HG03064 (cell line): ENCODE data around the gene RHCG.

Source experiments
- ATAC-seq: cut with Tn5 transposase; IDR thresholded peaks from one replicate; pipeline ENCODE4 v1.9.1; 2021; ENCODE audit warnings: low read depth; ENCODE audit not compliant: unreplicated experiment

The RHCG gene

GRCh38 chr15:89448825-89449224 is 47.6 kb downstream of the RHCG start:
- no peak for ATAC-seq

DNA sequence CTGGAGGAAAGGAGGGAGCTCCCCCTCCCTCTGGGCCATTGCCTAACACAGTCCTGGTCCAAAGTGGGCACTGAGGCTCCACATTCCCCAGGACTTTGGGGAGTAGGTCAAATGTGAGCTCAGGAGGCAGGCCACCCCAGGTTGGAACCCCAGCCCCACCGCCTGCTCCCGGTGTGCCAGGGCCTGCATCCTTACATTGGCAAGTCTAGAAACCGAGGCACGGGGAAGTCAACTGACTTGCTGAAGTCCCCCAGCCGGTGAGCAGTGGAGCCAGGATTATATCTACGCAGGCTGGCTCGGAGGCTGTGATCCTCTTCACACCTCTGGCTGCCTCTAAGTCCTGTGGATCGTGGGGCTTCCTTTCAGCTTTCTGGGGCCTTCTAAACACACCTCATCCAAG is 48.7 kb downstream of the RHCG start:
- ATAC-seq: no peak

GRCh38 chr15:89446255-89446891 is 50.0 kb downstream of the RHCG start:
- ATAC-seq: no peak

GRCh38 chr15:89445518-89445917 is 50.9 kb downstream of the RHCG start:
- ATAC-seq: no peak

GRCh38 chr15:89444241-89445225 is 51.9 kb downstream of the RHCG start:
- ATAC-seq: no peak

DNA sequence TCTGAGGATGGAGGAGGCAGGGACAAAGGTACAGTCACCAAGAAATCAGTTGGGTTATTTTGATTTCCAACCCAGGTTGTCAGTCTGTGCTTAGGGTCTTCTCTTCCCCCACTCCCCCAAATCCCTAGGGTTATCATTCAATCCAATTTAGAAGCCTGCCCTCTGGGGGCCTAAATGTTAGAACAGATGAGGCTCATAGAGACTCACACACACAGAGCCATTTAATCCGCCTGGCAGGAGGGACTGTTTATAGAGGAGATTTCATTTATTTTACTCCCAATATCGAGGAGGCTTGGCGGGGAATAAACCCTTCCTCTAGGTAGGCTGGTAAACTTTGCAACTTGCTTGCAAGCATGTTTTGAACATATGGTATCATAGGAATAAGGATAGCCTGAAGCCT is 52.8 kb downstream of the RHCG start:
- ATAC-seq: no peak

- no peak for ATAC-seq
Observed at GRCh38 chr15:89442671-89443307, 53.6 kb downstream of the RHCG start.

DNA sequence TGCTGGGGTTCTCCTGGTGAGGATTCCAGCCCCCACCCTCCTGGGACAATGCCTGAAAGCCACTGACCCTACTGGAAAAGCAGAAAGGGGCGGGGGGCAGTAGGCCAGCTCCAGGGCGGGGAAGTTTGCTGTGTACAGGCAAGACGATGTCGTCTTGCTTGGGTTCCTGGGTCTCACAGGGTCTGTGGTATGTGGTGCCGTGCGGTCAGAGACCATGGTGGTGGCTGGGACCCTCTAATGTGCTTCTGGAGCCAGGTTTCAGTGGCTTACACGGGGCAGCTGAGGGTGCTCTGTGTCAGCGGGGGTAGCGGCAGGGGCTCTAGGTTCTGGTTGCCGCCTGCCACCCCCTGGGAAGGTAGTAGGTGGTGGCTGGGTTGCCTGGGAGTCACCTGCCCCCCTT is 54.2 kb downstream of the RHCG start:
- no peak for ATAC-seq

DNA sequence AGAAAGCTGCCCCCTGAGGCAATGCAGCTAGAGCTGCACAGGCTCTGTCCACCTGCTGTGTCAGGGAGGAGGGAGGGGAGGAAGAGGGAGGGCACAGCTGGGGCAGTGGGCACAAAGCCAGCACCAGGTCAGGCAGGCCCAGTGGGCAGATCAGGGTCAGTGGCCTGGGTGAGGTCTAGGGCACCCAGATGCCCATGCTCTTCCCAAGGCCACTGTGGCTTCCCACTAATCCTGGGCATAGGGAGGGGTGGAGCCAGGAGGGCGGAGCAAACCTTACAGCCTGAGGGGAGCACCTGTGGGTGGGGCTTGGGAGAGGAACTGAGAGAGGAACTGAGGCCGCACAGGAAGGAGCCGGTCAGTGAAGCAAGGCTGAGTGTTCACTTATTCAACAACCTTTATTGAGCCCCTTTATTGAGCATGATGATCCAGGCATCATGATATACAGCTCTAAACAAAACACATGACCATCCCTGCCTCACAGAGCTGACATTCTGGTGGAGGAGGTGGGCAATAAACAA is 55.0 kb downstream of the RHCG start:
- ATAC-seq: peak; percentile 99

DNA sequence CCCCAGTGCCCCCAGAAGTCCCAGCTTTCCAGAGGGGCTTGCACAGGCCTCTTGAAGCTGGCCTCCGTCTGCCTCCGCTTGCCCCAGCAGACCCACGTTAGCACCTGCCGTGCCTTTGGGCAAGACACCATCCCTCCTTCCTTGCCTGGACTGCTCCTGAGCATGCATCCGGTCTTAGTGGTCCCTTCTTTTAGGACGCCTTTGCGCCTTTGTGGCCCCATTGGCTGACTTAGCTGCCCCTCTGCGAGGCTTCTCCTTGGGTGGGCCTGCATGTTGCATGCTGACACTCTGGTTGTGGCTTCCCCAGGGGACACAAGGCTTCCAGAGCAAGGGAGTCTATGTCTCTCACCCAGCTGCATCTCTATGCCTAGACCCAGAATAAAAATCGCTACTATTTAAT is 56.6 kb downstream of the RHCG start:
- no peak for ATAC-seq

DNA sequence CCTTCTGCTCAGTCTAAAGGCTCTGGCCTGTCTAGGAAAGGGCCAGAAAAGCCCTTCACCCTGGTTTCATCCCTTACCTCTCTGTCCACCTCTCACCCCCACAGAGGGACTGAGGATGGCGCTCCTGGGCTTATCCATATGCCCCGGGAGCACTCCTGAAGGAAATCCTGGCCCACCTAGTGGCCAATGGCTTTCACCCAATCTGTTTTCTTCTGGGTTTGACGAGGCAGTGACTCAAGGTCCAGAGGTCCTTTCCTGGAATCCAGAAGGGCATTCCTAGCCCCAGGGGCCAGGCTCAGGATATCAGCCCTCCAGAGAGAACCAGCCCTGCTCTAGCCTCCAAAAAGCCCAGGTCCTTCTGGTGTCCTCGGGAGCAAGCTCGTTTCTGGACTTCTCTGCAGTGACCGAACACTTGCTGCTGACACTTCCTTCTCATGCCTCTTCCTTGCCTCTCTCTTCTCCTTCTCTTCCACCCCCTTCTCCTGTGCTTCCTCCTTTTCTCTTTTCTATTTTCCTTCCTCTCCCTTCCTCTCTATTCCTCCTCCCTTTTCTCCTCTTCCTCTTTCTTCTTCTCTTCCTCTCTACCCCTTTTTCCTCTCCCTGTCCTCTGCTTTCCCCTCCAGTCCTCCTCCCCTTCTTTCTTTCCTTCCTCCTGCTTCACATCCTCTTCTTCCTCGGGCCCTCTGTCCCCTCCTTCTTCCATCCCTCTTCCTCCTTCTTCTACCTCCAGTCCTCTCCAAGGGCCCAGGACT is 59.6 kb downstream of the RHCG start:
- no peak for ATAC-seq

- no peak for ATAC-seq
Observed at GRCh38 chr15:89435362-89435761, 61.0 kb downstream of the RHCG start.

GRCh38 chr15:89433686-89434085 is 62.7 kb downstream of the RHCG start:
- no peak for ATAC-seq

DNA sequence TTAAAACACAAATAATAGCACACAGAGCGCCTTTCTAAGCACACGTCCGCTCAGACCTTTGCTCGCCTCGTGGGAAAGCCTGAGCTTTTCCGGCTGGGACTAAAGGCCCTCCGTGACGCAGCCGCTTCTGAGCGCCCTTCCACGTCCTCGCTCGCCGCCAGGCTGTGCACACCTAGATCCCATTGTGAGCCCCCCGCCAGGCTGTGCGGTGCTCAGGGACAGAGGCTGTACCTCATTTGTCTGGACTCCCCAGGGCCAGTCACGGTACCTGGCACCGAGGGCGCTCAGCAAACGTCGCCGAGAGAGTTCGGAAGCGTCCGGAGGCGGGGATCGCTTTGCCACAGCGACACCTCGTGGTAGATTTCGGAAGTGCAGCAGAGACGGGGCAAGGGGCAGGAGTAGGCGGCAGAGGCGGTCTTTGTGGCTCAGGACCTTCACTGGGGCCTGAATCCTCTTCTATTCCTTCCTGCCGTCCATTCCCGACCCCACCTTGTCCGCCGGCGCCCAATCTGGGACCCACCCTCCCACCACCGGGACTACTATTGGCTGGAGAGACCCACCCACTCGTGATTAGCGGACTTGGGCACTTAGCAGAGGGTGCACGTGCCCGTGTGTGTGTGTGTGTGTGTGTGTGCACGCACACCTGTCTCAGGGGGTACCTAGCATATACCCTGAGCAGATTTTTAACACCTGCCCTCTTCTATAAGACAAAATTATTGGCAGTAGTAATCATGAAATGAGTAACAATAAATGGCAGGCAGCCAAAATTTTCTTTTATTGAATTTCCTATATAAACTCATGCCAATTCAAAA is 65.6 kb downstream of the RHCG start:
- peak; percentile 93 for ATAC-seq

GRCh38 chr15:89429986-89430385 is 66.4 kb downstream of the RHCG start:
- ATAC-seq: no peak

DNA sequence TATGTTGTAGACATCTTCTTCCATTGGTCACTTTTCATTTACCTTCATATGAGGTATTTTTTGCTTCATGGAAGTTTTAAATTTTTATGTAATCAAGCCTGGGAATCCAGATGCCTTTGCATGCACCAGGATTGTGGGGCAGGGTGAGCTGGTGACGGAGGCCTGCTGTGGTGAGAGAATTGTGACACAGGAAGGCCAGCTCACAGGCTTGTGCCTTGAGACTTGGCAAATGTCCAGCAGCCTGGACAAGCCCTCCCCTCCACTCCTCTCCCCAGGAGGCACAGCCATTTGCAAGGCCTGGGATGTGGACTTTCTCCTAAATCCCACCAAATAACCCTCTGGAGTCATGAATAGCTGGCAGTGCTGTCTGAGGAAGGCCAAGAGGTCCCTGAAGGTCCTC is 67.4 kb downstream of the RHCG start:
- no peak for ATAC-seq

DNA sequence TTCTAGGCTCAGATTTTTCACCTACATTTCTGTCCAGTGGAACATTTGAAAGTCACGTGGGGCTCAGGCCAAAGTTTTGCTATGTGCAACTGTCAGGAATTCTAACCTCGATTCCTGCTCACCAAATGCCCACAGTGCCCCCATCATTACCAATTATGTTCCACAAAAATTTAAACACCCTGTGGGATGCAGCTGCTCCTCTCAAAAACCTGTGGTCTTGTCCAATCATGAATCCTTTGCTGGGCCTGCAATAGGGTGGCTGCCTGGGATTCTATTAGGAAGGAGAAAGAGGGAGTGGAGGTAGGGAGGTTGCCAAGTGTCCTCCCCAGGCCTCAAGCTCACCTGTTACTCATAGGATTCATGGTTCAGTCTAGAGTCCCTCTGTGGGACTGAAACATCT is 68.1 kb downstream of the RHCG start:
- ATAC-seq: no peak

GRCh38 chr15:89426500-89426899 is 69.9 kb downstream of the RHCG start:
- no peak for ATAC-seq

- no peak for ATAC-seq
Observed at GRCh38 chr15:89423981-89424380, 72.4 kb downstream of the RHCG start.
